GM18505 (cell line): ENCODE measurements around the gene VGLL4.

ENCODE experiments used
- ATAC-seq: cut with Tn5 transposase; IDR thresholded peaks from one replicate; pipeline ENCODE4 v1.9.1; 2021; ENCODE audit not compliant: unreplicated experiment
- POLR2A ChIP-seq: IDR thresholded peaks from 4 replicates; pipeline ENCODE4 v1.6.1; 2011; ENCODE audit warnings: borderline replicate concordance; ENCODE audit not compliant: insufficient read depth, insufficient read length; ENCODE audit errors: extremely low read depth

The VGLL4 gene

GRCh38 chr3:11613851-11614487 lies 29.7 kb downstream of the VGLL4 start:
- TF ChIP-seq POLR2A = no peak
- no peak for ATAC-seq

DNA sequence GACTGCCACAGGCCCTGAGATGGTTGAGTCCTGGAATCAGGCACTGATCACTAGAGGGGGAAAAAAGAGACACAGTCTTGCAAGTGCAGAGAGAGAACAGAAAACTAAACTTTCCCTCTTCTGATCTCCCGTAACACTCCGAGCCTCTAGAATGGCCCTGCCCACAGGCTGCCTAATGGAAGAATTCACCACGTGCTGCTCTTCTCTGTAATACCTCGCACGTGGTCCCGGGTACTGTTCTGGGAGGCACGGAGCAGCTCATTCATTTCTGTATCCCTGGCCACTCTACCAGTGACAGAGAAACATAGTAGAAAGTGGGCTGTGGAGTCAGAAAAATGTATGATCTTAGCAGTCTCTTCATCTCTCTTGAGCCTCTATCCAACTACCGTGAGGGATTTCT lies 30.4 kb downstream of the VGLL4 start:
- ATAC-seq = no peak
- no peak for TF ChIP-seq POLR2A

DNA sequence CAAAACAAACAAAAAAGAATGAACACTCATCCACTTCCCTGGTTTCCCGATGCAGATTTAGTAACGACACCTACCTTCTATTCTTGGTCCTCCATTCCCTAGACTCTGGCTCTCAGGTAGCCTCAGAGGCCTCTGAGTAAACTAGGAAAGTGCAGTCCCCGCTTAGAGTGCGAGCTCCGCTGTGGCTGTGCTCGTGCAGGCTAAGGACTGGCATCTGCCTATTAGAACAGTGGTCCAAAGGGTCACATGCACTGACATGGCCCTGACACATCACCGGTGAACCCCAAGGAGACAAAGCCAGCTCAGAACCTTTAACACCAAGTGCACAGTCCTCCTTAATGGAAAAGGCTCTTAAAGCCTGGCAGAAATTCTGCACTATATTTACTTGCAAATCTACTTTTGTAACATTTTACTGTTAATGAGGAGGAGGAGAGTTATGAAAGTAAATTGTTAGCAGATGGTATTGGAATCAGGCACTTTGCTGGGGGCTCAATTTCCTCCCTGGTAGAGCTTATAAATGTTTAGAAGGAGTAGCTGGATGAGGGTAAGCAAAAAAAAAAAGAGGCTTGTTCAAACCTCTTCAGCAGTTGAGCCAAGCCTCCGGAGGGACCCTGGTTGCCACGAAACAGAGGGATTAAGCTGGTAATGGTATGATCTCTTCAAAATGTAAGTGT lies 31.1 kb downstream of the VGLL4 start:
- no peak for ATAC-seq
- TF ChIP-seq POLR2A = no peak

GRCh38 chr3:11611341-11611799 lies 32.3 kb downstream of the VGLL4 start:
- TF ChIP-seq POLR2A = no peak
- ATAC-seq = no peak

DNA sequence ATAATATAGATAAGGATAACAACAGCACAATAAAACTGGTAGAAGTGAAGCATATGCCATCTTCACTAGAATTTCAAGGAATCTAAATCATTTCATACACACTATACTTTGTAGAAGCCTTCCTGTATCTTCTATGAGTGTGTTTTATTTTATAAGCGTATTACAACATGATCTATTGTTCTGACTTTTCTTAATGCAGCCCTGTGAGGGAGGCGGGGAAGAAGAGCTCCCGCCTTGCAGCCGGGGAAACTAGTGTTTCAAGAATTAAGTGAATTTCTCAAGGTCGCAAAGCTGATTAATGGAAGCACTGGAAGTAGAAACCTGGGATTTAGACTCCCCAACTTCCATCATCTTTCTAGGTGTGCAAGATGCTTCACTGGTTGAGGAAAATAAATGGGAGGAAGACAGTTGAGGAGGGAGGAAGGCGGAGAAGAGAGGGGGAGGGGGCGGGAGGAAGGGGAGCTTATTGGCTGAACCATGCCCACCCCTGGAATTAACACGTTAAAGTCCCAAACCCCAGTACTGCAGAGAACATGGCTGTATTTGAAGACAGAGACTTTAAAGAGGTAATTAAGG lies 32.9 kb downstream of the VGLL4 start:
- TF ChIP-seq POLR2A = no peak
- no peak for ATAC-seq

GRCh38 chr3:11610044-11610671 lies 33.6 kb downstream of the VGLL4 start:
- TF ChIP-seq POLR2A = no peak
- ATAC-seq = no peak

DNA sequence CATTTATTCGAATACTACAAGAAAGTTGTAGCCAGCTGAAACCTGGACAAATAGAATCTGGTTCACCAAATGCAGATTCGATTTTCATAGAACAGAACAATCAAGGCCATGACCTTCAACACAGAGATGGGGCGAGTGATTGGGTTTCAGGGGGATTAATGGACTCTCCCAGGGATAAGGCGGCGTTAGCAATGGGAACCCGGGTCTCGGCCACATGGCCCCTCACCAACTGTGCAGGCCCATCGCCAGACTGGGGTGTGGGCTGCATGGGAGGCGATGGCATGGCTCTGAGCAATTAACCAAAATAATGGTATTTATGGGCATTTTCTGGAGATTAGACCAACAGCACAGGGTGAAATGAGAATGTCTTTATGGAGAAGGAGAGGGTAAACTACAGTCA lies 34.2 kb downstream of the VGLL4 start:
- ATAC-seq = no peak
- no peak for TF ChIP-seq POLR2A

DNA sequence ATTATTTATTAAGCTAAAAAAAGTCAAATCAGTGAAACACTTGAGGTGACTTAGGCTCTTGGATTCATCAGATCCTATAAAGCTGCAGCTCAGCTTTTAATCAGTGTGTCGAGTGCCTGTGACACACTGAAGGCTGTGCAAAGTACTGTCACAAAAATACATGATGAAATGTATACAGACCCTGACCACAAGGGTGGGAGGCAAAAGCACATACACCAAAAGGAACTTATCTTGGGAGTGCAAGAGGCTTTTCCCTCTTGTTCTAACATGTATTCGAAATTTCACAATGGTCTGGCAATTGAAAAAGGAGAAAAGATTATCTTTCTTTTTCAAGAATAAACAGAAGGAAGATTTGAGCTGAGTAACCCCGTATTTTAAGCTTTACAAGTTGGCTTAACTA lies 35.9 kb downstream of the VGLL4 start:
- no peak for TF ChIP-seq POLR2A
- no peak for ATAC-seq

GRCh38 chr3:11606865-11607440 lies 36.8 kb downstream of the VGLL4 start:
- no peak for ATAC-seq

DNA sequence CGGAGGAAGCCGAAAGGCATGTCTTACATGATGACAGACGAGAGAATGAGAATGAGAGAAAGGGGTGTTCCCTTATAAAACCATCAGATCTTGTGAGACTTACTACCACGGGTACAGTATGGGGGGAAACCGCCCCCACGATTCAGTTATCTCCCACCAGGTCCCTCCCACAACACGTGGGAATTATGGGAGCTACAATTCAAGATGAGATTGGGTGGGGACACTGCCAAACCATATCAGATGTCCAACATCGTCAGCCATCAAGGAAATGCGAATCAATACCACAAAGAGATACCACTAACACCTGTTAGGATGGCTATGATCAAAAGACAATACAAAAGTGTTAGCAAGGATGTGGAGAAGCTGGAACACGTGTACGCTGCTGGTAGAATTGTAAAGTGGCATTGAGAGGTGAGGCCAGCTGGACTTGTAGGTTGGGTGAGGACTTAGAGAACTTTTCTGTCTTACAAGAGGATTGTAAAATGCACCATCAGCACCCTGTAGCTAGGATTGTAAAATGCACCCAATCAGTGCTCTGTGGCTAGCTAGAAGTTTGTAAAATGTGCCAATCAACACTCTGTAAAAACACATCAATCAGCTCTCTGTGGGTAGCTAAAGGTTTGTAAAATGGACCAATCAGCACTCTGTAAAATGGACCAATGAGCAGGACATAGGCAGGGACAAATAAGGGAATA lies 37.5 kb downstream of the VGLL4 start:
- no peak for TF ChIP-seq POLR2A
- no peak for ATAC-seq

More at GRCh38 chr3:11606865-11607440, 36.8 kb downstream of the VGLL4 start:
- no peak for TF ChIP-seq POLR2A

DNA sequence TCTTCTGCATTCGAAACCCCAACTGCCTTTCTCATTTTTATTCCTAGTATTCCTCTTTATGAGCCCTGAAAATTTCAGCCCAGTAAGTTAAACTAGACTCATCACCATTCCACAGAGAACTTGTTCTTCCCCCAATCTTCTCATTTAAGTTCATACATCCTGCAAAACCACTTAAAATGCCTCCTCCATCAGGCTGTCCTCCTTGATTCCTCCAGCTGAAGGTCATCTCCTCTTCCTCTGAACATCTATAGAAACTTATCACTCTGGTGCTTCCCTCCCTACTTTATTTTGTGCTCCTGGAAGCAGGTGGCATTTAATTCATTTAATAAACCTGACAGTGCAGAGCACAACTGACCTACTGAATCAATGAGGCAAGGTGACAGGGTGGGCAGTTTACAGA lies 38.3 kb downstream of the VGLL4 start:
- no peak for TF ChIP-seq POLR2A
- ATAC-seq = no peak

DNA sequence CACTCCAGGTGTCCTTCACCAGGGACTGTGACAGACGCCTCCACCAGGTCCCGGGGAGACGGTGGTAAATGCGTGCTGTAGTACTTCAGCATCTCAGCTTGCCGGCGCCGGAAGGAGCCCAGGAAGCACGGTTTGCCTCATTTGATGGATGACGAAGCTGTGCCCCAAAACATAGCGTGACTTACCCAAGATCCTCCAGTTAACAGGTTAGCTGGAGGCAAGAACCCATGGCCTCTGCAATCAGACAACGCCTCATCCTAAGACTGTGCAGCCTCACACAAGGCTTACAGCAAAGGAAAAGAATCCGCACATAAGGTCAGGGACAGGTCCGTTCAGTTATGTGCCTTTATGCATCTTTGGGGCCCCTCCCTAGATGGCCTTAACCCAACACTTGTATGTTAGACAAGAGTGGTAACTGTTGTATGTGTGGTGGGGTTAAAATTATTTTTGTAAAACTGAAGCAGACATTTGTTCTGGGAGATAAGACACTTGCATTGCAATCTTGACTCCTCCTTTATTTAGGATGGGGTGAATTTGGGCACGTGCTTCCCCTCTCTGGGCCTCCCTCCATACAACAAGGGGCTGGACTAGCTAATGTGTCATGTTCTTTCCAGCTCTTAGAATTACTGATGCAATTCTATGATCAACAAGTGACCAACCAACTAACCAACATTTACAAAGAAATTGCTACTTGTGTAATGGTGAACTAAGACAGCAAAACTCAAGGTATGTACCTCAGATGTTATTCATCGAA lies 39.4 kb downstream of the VGLL4 start:
- ATAC-seq = no peak
- no peak for TF ChIP-seq POLR2A
